GM12878 (cell line): Measurements from ENCODE around the gene MEF2D.

Experiments
- FOXM1 ChIP-seq: IDR thresholded peaks from 2 replicates; pipeline ENCODE4 v1.6.1; 2012; ENCODE audit warnings: low read depth, mild to moderate bottlenecking, inconsistent platforms, low read length, moderate library complexity
- NR2C2 ChIP-seq: IDR thresholded peaks from 2 replicates; pipeline ENCODE4 v1.6.1; 2011; ENCODE audit warnings: borderline replicate concordance, low read depth; ENCODE audit not compliant: control insufficient read depth, insufficient read length
- RBBP5 ChIP-seq: fragments of 200-600 bp; sonication (generic); conservative IDR thresholded peaks from 2 replicates; pipeline ENCODE4 v1.6.1; 2016
- SP1 ChIP-seq: IDR thresholded peaks from one replicate; pipeline ENCODE4 v1.6.1; 2011; ENCODE audit warnings: low read depth, low read length
- TF ChIP-seq, protein P1 (sequence below): IDR thresholded peaks from 2 replicates; pipeline ENCODE4 v1.6.1; 2011; ENCODE audit warnings: borderline replicate concordance, low read depth, mild to moderate bottlenecking, moderate library complexity, mixed read lengths, low read length; ENCODE audit not compliant: insufficient read depth; ENCODE audit errors: extremely low read length
- TF ChIP-seq, protein P2 (sequence below), 3 experiments: IDR thresholded peaks in 2 of 3; conservative IDR thresholded peaks in 1 of 3; 2 replicates each; pipeline ENCODE4 v1.5.1; 2011; ENCODE audit warnings: low read depth in 3 of 3, low read length in 3 of 3, mild to moderate bottlenecking in 3 of 3, control low read depth in 2 of 3, moderate library complexity in 2 of 3, inconsistent platforms in 1 of 3, mixed read lengths in 1 of 3; ENCODE audit not compliant: control insufficient read depth in 2 of 3, insufficient read depth in 1 of 3; ENCODE audit errors: extremely low read depth in 1 of 3
- TF ChIP-seq, protein P3 (sequence below): IDR thresholded peaks from 2 replicates; pipeline ENCODE4 v1.6.1; 2012; ENCODE audit warnings: low read depth, low read length, improper control_type of control experiment

DNA sequence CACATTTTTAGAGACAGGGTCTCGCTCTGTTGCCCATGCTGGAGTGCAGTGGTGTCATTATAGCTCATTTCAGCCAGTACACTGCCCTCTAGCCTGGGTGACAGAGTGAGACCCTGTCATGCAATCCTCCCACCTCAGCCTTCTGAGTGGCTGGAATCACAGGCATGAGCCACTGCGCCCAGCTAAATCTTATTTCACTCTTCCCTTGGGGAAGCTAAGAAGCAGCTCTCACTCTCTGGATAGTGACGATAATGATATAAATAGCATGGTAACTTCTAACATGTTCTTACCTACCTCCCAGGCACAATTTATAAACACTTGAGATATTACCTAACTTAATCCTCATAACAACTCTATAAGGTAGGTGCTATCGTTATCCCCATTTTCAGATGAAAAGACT is 46.9 kb upstream of the MEF2D start:
- TF ChIP-seq, protein P1, sequence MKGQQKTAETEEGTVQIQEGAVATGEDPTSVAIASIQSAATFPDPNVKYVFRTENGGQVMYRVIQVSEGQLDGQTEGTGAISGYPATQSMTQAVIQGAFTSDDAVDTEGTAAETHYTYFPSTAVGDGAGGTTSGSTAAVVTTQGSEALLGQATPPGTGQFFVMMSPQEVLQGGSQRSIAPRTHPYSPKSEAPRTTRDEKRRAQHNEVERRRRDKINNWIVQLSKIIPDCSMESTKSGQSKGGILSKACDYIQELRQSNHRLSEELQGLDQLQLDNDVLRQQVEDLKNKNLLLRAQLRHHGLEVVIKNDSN = no peak
- TF ChIP-seq, protein P2, sequence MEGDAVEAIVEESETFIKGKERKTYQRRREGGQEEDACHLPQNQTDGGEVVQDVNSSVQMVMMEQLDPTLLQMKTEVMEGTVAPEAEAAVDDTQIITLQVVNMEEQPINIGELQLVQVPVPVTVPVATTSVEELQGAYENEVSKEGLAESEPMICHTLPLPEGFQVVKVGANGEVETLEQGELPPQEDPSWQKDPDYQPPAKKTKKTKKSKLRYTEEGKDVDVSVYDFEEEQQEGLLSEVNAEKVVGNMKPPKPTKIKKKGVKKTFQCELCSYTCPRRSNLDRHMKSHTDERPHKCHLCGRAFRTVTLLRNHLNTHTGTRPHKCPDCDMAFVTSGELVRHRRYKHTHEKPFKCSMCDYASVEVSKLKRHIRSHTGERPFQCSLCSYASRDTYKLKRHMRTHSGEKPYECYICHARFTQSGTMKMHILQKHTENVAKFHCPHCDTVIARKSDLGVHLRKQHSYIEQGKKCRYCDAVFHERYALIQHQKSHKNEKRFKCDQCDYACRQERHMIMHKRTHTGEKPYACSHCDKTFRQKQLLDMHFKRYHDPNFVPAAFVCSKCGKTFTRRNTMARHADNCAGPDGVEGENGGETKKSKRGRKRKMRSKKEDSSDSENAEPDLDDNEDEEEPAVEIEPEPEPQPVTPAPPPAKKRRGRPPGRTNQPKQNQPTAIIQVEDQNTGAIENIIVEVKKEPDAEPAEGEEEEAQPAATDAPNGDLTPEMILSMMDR (IDR thresholded peaks at IDR 0.05 in 2 of 3, conservative IDR thresholded peaks at IDR 0.05 in 1 of 3; ENCODE audit: control insufficient read depth in 2 of 3, extremely low read depth in 1 of 3, insufficient read depth in 1 of 3, low read depth in 3 of 3, low read length in 3 of 3) = no peak
- TF ChIP-seq FOXM1 = no peak
- TF ChIP-seq, protein P3, sequence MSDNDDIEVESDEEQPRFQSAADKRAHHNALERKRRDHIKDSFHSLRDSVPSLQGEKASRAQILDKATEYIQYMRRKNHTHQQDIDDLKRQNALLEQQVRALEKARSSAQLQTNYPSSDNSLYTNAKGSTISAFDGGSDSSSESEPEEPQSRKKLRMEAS = no peak
- no peak for TF ChIP-seq SP1
- TF ChIP-seq RBBP5 = no peak
- no peak for TF ChIP-seq NR2C2
